ENCODE data around the gene KIFC3.
"Not testable (repeated sequence)": the region's sequence is repeated elsewhere in the genome, so short reads cannot be mapped to it uniquely, and the experiment has no call there.

The KIFC3 gene

GRCh38 chr16:57801809-57802340, 416 bp downstream of the KIFC3 start:
- no peak overlapping the region for H3K27ac Mint-ChIP-seq
- H3K4me3 Mint-ChIP-seq: peak overlapping the region; percentile 45
- peaks cover 28% of the 10 kb centered on the region for H3K27me3 Mint-ChIP-seq
- peaks cover 38% of the 10 kb centered on the region for H3K4me1 Mint-ChIP-seq (ENCODE audit: low read depth)
- H3K9me3 Mint-ChIP-seq: no peaks in the 10 kb centered on the region
- H3K36me3 Mint-ChIP-seq (ENCODE audit: low read depth): no peaks in the 10 kb centered on the region

- Mint-ChIP-seq H3K36me3 (ENCODE audit: low read depth) (no peaks in the 10 kb centered on the region), H3K9me3 (no peaks in the 10 kb centered on the region), H3K27ac (no peak overlapping the region), H3K4me3 (peak overlapping the region; percentile 45), H3K4me1 (ENCODE audit: low read depth) (peaks cover 38% of the 10 kb centered on the region), H3K27me3 (peaks cover 25% of the 10 kb centered on the region)
These were observed 1.0 kb downstream of the KIFC3 start for GRCh38 chr16:57801098-57801808.

GRCh38 chr16:57800200-57801097, 1.8 kb downstream of the KIFC3 start:
- Mint-ChIP-seq H3K4me1 (ENCODE audit: low read depth) (peaks cover 38% of the 10 kb centered on the region), H3K36me3 (ENCODE audit: low read depth) (no peaks in the 10 kb centered on the region), H3K27me3 (peaks cover 21% of the 10 kb centered on the region), H3K27ac (no peak overlapping the region), H3K9me3 (no peaks in the 10 kb centered on the region), H3K4me3 (peak overlapping the region; percentile 20)

- Mint-ChIP-seq H3K27ac (no peak overlapping the region), H3K4me3 (no peak overlapping the region), H3K27me3 (peaks cover 21% of the 10 kb centered on the region), H3K4me1 (ENCODE audit: low read depth) (peaks cover 38% of the 10 kb centered on the region), H3K9me3 (no peaks in the 10 kb centered on the region), H3K36me3 (ENCODE audit: low read depth) (no peaks in the 10 kb centered on the region)
These were observed 2.6 kb downstream of the KIFC3 start for GRCh38 chr16:57799600-57800199.

GRCh38 chr16:57798953-57799599, 3.2 kb downstream of the KIFC3 start:
- Mint-ChIP-seq H3K4me3 (no peak overlapping the region), H3K9me3 (no peaks in the 10 kb centered on the region), H3K4me1 (ENCODE audit: low read depth) (peaks cover 38% of the 10 kb centered on the region), H3K27me3 (peaks cover 18% of the 10 kb centered on the region), H3K27ac (no peak overlapping the region), H3K36me3 (ENCODE audit: low read depth) (no peaks in the 10 kb centered on the region)

- Mint-ChIP-seq H3K27me3 (peaks cover 18% of the 10 kb centered on the region), H3K36me3 (ENCODE audit: low read depth) (no peaks in the 10 kb centered on the region), H3K27ac (no peak overlapping the region), H3K9me3 (no peaks in the 10 kb centered on the region), H3K4me3 (no peak overlapping the region), H3K4me1 (ENCODE audit: low read depth) (peaks cover 38% of the 10 kb centered on the region)
These were observed 4.0 kb downstream of the KIFC3 start for GRCh38 chr16:57798267-57798810.

- Mint-ChIP-seq H3K4me1 (ENCODE audit: low read depth) (peaks cover 34% of the 10 kb centered on the region), H3K36me3 (ENCODE audit: low read depth) (no peaks in the 10 kb centered on the region), H3K27me3 (peaks cover 15% of the 10 kb centered on the region), H3K27ac (no peak overlapping the region), H3K9me3 (no peaks in the 10 kb centered on the region), H3K4me3 (no peak overlapping the region)
These were observed 4.6 kb downstream of the KIFC3 start for GRCh38 chr16:57797526-57798266.

- Mint-ChIP-seq H3K36me3 (ENCODE audit: low read depth) (no peaks in the 10 kb centered on the region), H3K27ac (no peak overlapping the region), H3K4me3 (no peak overlapping the region), H3K27me3 (peaks cover 13% of the 10 kb centered on the region), H3K9me3 (no peaks in the 10 kb centered on the region), H3K4me1 (ENCODE audit: low read depth) (peaks cover 31% of the 10 kb centered on the region)
These were observed 5.1 kb downstream of the KIFC3 start for GRCh38 chr16:57797216-57797525.

GRCh38 chr16:57796014-57796413, 6.3 kb downstream of the KIFC3 start:
- not testable (repeated sequence) for H3K9me3 Mint-ChIP-seq; H3K27ac Mint-ChIP-seq; H3K27me3 Mint-ChIP-seq; H3K36me3 Mint-ChIP-seq (ENCODE audit: low read depth); H3K4me3 Mint-ChIP-seq
- peaks cover 23% of the 10 kb centered on the region for H3K4me1 Mint-ChIP-seq (ENCODE audit: low read depth)

- no peaks in the 10 kb centered on the region for H3K36me3 Mint-ChIP-seq (ENCODE audit: low read depth)
- H3K4me1 Mint-ChIP-seq (ENCODE audit: low read depth): peaks cover 17% of the 10 kb centered on the region
- no peaks in the 10 kb centered on the region for H3K9me3 Mint-ChIP-seq
- H3K27ac Mint-ChIP-seq: no peak overlapping the region
- H3K27me3 Mint-ChIP-seq: peaks cover 3% of the 10 kb centered on the region
- no peak overlapping the region for H3K4me3 Mint-ChIP-seq
These were observed 6.8 kb downstream of the KIFC3 start for GRCh38 chr16:57795431-57795878.

GRCh38 chr16:57794849-57795430, 7.4 kb downstream of the KIFC3 start:
- Mint-ChIP-seq H3K4me3 (no peak overlapping the region), H3K9me3 (no peaks in the 10 kb centered on the region), H3K4me1 (ENCODE audit: low read depth) (peaks cover 13% of the 10 kb centered on the region), H3K36me3 (ENCODE audit: low read depth) (no peaks in the 10 kb centered on the region), H3K27me3 (no peaks in the 10 kb centered on the region), H3K27ac (no peak overlapping the region)

GRCh38 chr16:57791893-57792461, 10.3 kb downstream of the KIFC3 start:
- no peaks in the 10 kb centered on the region for H3K36me3 Mint-ChIP-seq (ENCODE audit: low read depth)
- no peaks in the 10 kb centered on the region for H3K4me1 Mint-ChIP-seq (ENCODE audit: low read depth)
- H3K27ac Mint-ChIP-seq: no peak overlapping the region
- H3K27me3 Mint-ChIP-seq: no peaks in the 10 kb centered on the region
- H3K9me3 Mint-ChIP-seq: no peaks in the 10 kb centered on the region
- H3K4me3 Mint-ChIP-seq: no peak overlapping the region

- H3K27me3 Mint-ChIP-seq: no peaks in the 10 kb centered on the region
- no peak overlapping the region for H3K4me3 Mint-ChIP-seq
- no peaks in the 10 kb centered on the region for H3K9me3 Mint-ChIP-seq
These were observed 10.9 kb downstream of the KIFC3 start for GRCh38 chr16:57791195-57791892.

More at GRCh38 chr16:57791195-57791892, 10.9 kb downstream of the KIFC3 start:
- H3K36me3 Mint-ChIP-seq (ENCODE audit: low read depth): no peaks in the 10 kb centered on the region
- H3K4me1 Mint-ChIP-seq (ENCODE audit: low read depth): no peaks in the 10 kb centered on the region
- no peak overlapping the region for H3K27ac Mint-ChIP-seq
